HG03442 (cell line): ENCODE measurements around the gene TPCN2.
A peak's percentile ranks its signal among the peaks of the same experiment; 100 is the strongest.

Source experiments
- ATAC-seq: cut with Tn5 transposase; IDR thresholded peaks from one replicate; pipeline ENCODE4 v1.9.1; 2021; ENCODE audit warnings: mild to moderate bottlenecking, moderate library complexity; ENCODE audit not compliant: unreplicated experiment

TPCN2 gene

DNA sequence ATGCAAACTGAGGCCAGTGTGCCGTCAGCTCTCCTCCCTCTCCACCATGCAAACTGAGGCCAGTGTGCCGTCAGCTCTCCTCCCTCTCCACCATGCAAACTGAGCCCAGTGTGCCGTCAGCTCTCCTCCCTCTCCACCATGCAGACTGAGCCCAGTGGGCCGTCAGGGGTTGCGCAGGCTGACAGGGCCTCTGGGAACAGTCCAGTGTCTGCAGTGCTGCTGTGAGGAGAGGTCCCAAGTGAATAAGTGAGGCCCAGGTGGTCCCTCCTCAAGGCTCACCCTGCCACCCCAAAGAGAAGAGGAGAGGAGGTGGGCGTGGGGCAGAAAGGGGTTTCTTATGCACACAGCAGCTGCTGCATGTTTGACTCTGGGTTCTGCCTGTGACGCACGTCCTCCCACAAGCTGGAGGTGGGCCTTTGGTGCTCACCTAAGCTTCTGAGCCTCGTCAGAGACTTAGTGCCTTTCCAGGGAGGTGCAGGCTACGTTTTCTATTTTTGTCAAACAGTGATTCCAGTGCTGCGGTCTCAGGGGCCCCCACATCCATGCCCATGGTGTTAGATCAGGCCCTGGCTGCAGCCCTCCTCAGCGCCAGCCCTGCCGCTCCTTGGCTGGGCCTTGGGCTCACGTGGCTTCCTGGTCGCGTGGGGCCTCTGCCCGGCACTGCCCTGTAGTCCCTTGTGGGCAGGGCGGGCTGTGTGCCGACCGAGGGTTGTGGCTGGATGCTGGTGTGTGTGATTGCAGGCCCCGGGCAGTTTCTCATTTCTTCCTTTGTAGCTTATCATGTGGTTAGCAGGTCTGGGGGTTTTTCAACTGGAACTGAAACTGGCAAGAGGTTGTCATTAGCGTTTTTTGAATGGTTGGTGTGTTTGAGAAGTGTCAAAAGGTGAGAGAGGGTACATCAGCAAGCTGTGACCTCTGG, 7.1 kb downstream of the TPCN2 start:
- ATAC-seq: peak; percentile 82

DNA sequence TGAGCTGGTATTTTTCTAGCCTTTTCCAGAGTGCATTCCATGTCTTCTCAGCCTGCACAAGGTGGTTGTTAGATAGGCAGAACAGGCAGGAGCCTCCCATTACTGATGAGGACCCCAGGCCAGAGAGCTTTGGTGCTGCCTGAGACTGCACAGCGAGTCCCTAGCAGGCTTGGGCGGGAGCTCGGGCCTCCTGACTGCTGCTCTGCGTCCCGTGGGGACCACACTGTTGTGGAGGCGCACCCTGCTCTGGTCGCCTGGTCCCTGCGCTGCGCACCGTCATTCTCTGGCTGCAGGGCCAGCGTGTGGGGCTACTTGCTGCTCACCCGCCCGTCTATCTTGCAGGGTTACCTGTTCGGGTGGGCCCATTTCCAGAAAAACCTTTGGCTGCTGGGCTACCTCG, 8.5 kb downstream of the TPCN2 start:
- no peak for ATAC-seq

DNA sequence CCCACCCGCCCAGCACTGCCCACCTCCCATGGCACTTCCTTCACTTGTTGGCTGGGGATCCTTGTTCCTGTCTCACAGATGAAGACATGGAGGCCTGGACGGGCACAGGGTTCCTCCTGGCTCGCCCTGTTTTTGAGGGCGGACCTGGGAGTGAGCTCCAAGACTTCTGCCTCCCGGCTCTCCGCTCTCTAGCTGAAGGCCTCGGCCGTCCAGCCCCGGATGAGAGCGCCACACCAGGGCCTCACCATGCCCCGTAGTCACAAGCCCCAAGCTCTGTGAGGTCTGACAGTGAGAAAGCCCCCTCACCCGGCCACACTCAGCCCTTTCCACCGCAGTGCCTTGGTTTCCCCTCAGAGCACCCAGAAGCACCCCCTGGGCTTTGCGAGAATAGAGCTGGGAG, 9.1 kb downstream of the TPCN2 start:
- ATAC-seq: no peak

DNA sequence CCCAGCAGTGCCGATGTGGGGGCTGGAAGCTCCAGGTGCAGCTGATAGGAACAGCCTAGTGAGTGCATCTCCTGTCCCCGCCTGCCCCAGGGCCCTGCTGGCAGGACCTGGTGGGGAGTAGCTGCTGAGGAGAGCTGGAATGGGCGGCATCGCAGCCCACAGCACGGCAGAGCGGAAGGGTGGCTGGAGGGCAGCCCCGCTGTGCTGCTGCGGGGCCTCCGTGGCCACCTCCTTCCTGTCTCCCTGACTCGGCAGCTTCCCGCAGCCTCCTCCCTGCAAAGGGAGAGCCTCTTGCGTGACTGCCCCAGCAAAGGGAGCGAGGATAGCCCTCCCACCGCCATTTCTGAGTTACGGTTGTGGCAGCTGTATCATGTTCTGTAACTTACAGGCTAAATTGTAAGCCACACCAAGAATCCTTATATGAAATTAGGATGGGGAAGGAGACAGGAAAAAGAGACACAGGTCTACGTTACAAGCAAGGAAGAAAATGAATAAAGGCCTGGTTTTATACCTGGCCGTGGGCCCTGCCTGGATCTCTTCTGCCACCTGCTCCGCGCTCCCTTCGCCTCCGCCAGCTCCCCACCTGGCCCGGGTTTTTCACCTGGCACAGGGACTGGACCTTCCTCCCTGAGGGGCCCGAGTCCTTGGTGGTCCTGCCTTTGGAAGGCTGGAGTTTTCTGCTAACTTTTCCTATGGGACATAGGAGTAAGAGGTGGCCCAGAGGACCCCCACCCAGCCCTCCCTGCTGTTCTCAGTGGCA, 10.0 kb downstream of the TPCN2 start:
- ATAC-seq: no peak

DNA sequence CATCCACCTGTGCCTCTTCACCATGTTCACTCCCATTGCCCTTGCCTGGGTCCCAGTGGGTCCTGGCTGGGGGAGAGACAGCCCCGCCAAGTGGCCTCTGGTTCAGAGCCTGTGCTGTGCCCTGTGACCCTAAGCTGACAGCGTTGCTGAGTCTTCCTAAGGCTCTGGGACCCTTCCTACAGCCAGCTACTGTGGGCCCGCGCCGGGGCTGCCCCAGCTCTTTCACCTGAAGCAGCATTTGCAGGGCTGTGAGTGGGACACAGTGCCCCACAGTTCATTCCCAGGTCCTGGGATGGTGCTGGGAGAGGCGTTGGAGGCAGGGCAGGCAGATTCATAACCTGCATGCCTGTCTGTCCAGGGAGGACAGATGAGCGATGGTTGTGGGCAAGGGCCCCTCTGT, 10.7 kb downstream of the TPCN2 start:
- no peak for ATAC-seq

DNA sequence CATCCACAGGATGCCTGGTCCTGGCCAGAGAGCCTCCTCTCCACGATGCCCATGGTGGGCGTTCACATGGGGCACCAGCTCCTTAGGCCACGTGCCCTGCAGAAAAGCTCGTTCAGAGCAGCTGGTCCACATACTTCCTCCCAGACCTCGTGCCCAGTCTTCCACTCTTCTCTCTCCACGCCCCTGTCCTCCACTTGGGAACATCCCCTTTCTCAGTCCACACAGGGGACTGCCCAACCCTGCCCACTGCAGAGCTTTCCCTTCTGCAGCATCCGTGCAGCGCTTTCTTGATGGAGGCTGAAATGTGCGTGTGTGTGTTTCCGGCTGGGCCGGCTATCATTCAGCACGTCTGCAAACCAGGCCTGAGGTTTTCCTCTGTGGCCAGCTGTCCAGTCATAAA, 11.3 kb downstream of the TPCN2 start:
- ATAC-seq: no peak

DNA sequence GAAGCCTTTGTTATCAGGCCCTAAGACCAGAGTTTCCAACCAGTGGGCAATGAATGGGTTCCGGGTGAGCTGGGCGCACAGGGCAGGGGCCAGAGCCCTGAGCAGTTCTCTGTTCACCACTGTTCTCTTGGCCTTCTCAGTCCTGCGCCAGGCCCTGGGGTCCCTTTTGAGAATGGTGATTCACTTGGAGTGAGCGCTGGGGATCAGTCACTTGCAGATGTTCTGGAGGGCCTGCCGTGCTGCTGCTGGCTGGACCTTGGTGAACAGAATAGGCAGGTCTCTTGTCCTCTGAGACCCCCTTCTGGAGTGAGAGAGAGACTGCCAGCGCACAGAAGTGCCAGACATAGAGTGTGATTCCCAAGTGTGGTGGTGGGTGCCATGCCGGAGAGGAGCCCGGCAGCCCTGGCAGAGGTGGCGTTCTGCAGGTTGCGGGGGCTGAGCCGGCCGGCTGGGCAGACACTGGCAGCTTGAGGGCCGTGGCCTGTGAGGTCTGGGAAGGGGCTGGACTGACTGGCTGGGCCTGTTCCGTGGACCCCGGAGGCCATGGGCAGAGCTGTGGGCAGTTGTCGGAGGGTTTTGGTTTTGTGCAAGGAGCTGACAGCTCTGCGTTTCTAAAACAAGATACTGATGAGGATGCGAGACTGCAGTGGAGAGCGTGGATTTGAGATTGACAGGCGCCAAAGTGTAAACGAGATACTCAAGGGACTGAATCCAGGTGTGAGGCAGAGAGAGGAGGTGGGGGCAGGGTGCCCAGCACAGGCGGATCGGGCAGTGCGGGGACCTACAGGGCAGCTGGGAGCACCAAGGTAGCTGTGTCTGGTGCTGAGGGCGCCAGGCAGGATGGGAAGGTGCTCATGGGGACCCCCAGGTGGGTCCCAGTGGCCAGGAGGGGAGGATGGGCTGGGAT, 12.3 kb downstream of the TPCN2 start:
- ATAC-seq: no peak

DNA sequence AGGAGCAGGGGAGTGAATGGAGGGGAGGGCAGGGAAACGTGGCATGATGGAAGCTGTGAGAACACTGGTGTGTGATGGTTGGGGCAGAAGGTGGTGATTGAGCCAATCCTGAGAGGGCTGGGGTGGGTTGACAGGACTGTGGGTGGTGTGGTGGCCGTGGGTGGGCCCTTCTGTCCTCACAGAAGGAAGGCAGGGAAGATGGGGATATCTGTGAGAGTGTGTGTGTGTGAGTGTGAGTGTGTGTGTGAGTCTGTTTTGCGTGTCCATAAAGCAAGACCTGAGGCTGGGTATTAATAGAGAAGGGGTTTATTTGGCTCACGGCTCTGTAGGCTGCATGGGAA, 13.0 kb downstream of the TPCN2 start:
- ATAC-seq: no peak

DNA sequence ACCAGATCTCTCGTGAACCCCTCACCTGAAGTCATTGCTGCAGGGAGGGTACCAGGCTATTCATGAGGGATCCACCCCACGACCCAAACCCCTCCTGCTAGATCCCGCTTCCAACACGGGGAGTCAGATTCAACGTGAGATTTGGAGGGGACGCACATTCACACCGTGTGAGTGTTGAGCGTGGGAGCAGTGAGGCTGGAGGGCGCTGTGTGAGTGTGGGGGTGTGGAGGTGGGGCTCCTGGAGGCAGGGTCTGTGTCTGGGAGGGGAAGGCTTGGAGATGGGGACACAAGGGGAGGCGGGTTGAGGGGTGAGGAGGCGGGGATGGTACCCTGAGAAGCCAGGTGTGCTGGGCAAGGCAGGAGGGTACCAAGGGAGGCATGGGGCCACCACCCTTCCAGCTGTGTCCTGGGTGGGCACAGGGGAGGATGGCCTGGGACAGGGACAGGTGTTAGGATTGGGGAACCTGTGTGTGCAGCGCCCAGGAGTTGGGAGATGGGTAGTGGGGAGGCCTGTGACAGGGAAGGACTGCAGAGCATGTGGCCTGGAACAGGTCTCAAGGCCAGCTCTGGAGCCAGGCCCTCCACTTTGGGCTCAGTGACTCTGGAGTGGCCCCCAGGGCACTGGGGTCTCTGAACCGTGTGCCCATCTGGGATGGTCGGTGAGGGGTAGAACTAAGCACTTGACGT, 13.6 kb downstream of the TPCN2 start:
- no peak for ATAC-seq

DNA sequence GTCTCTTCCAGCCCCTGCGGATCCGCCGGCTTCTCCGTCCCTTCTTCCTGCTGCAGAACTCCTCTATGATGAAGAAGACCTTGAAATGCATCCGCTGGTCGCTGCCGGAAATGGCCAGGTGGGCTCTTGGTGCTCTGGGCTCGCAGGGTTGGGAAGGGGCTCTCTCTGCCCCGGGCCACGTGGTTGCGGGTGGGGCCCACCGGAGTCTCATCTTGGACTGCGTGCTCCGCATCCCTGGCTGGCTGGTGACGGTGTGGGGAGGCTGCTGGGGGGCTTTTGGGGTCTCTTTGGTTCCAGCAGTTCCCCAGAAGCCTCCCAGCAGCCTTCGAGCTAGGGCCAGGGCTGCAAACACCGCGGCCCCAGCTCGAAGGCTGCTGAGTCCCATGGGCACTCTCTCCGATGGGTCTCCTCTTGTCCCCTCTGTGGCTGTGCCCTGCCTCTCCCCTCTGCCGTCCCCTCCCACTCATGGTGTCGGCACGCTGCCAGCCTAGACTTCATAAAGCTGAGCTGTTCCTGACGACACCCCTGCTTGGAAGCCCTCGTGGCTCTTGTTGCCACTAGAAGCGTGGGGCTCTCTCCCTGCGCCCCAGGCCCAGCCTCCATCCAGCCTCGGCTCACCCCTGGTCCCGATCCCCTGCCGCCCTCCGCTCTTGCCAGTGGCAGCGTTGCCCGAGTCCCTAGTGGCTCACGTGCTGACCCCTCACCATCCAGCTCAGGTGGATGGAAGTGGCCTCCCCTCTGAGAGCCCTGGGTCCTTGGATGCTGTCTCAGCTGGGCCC, 14.3 kb downstream of the TPCN2 start:
- ATAC-seq: no peak

DNA sequence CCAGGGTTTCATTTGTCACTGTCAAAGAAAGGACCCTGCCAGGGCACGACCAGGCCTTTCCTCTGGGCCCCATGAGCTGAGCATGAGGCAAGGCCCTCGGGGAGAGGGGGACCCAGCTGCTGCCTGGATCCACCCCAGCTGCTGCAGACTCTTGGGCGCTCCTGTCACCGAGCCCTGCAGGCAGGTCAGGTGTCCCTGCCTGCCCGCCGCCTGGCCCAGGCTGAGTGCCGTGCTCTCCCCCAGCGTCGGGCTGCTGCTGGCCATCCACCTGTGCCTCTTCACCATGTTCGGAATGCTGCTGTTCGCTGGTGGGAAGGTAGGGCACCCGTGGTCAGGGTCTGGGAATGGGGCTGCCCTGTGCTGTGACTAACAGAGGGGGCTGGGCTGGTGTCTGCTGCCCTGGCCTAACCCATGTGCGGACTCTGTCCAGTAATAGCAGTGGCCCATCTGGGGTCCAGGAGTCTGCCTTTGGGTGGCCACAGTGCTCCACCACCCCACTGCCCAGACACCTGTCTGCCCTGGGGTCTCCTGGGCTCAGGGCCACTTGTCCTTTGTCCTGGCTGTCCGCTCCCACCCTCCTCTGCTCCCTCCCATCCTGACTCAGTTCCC, 15.0 kb downstream of the TPCN2 start:
- no peak for ATAC-seq

DNA sequence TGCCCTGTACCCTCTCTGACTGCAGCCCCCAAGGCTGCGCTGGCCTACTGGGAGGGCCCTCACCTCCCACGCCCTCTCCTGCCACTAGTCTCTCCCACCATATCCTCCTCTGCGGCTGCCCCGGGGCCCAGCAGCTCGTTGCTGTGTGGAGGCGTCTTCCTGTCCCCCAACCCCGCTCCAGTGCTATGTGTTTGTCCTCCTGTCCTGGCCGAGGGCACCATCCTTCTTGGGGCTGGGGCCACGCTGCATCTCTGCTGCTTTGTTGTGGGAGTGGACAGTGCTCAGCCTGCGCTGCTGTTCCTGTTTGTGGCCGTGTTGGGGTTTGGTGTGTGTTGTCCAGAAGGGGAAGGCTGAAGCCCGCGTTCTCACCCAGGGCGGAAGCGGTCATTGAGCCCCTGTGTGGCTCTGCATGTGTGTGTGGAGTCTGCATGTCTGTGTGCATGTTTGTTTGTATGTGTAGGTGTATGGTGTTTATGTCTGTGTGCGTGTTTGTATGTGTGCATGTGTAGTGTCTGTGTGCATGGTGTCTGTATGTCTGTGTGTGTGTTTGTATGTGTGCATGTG, 15.7 kb downstream of the TPCN2 start:
- no peak for ATAC-seq

DNA sequence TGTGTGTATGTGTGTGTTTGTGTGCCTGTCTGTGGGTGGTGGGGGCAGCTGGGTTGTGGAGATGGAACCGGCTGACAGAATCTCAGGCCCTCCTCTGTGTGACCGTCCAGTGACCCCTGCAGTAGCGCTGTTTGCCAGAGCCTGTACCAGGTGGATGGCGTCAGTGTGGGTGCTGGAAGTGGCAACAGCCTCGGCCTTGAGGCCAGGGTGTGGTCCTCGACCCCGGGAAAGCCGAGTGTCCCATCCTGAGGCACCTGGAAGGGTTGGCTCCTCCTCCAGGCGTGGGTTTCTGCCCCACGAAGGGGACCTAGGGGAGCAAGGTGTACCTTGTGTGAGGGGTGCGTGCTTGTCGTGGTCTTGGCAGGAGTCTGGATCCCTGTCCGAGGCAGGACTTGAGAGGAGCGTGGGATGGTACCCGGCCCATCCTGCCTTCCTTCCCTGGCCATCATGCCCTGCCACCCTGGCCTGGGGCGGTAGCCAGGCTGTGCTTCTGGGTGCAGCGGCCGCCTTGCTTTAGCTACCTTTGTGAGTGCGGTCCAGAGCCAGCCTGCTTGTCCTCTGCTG, 16.5 kb downstream of the TPCN2 start:
- ATAC-seq: no peak

DNA sequence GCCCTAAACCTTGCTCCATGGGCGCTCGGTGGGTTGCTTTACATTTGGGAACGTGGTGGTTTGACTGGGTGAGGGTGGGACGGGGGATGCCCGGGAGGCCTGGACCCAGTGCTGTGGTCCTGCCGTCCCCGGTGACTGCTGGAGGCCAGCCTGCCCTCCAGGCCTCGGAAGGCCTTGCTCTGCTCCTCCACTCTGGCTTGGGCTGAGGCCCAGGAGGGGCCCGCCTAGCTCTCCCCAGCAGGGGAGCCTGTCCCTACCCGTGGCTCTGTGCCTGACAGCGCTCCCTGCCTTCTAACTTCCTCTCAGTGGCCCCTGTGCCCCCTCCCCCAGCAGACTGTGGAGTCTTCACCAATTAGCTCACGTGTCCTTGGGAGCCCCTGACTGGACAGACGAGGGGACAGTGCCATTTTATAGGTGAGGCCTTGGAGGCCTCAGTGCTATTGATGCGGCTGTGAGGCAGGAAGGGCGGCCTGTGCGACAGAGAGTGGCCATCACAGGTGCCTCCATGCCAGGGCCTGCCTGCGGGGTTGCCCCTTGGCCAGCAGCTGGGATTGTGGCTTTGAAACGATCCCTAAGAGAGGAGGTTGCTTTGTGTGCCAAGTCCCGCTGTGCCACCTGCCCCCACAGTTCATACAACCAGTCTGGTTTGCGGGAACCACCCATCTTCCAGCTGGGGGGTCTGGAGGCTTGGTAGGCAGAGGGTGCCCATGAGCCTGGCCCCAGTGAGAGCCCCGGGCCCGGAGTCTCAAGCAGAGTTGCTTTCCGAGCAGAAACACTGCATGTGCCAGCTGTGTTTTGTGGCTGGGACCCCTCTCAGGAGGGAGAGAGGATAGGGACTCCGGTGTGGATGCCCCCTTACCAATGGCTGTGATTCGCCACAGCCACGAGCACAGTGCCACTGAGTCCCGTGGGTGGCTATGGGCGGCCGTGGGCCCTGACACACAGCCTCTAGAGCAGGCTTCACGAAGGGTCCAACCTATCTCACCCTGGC, 17.7 kb downstream of the TPCN2 start:
- ATAC-seq: no peak

DNA sequence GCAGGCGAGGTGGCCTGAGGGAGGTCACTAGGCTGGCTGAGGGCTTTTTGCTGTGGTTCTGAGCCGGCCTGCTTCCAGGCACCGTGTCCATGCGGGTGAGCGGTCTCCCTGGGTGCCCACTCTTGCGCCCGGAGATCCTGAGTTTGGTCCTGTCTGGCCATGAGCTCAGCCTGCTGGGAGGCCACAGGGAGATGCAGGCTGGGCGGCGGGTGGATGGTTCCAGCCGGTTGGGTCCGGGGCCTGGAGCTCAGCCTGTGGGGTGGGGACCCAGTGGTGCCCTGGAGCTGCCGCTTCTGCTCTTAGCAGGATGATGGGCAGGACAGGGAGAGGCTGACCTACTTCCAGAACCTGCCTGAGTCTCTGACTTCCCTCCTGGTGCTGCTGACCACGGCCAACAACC, 18.5 kb downstream of the TPCN2 start:
- ATAC-seq: no peak

DNA sequence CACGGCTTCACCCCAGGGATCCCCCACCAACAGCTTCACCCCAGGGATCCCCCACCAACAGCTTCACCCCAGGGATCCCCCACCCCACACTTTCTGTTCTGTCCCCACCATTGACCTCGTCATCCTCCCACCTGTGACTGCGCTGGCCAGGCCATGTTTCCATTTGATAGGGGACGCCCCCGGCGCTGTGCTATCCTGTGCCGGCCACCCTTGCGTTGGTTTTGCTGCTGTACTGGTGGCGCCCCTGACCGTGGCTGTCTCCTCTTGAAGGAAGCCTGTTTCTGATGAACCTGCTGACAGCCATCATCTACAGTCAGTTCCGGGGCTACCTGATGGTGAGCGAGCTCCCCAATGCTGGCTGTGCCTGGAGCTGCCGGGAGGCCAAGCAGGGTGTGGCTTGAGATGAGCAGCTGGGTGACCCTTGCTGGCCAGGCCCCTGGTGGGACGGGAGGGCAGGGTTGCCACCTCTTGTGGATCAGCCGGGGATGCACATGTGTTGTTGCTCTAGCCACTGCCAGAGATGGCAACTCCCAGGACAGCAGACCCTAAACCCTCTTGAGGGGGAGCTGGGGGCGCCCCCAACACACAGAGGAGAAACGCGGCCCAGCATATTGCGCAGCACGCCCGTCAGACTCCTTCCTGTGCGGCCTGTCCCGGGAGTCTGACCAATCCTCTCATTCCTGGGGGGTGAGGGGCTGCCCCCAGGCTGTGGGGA, 22.5 kb downstream of the TPCN2 start:
- no peak for ATAC-seq

DNA sequence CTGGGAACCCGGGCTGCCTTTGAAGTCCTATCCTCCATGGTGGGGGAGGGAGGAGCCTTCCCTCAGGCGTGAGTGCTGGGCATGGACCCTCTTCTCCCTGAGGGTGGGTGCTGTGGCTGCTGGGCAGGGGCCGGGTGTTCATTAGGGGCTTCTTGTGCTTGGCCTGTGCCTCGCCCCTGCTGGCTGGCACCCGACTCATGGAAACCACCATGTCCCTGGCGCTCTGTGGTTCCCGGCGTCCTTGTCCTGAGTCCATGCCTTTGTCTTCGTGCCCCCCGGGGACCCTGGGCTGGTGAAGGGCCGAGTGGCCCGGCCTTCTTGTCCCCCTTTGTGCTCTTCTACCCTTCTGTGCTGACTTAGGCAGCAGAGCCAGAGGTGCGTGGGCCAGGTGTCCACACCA, 23.2 kb downstream of the TPCN2 start:
- ATAC-seq: no peak
